Left renal pelvis (tissue), 4 donors: Measurements from ENCODE around the gene ZNF740. TPM values are rescaled to one million over a fixed set of nuclear protein-coding genes. Genes with fewer than 3 reads are reported as not detected.
"Not testable (repeated sequence)": the region's sequence is repeated elsewhere in the genome, so short reads cannot be mapped to it uniquely, and the experiment has no call there.

Experiments
- DNase-seq, 4 donors: peaks; one replicate each; pipeline ENCODE4 v3.0.0-alpha.2; 2013; ENCODE audit warnings: low read depth in 4 of 4, low spot score in 3 of 4
- polyA plus RNA-seq, 4 donors: library from polyadenylated mRNA; unstranded; fragments of 120-200 nt; gene quantifications; one replicate each; pipeline ENCODE4 v1.2.1, GENCODE V29; 2013; ENCODE audit not compliant: insufficient read length in 4 of 4

Gene ZNF740
- polyA plus RNA-seq, 4 donors: 53.2 to 76.4 (median 67.8) TPM

- no peak for DNase-seq
Observed at GRCh38 chr12:53193985-53194716, 13.6 kb downstream of the ZNF740 start.

GRCh38 chr12:53194973-53195372 is 14.5 kb downstream of the ZNF740 start:
- no peak for DNase-seq

GRCh38 chr12:53195516-53196420 is 15.2 kb downstream of the ZNF740 start:
- DNase-seq: no peak

- no peak for DNase-seq
Observed at GRCh38 chr12:53196486-53196885, 16.0 kb downstream of the ZNF740 start.

- DNase-seq: no peak
Observed at GRCh38 chr12:53197011-53197640, 16.6 kb downstream of the ZNF740 start.

GRCh38 chr12:53198486-53199110 is 18.1 kb downstream of the ZNF740 start:
- no peak for DNase-seq

GRCh38 chr12:53199700-53200099 is 19.2 kb downstream of the ZNF740 start:
- DNase-seq: no peak

- DNase-seq: no peak
Observed at GRCh38 chr12:53200107-53200457, 19.6 kb downstream of the ZNF740 start.

GRCh38 chr12:53200458-53201176 is 20.1 kb downstream of the ZNF740 start:
- no peak for DNase-seq

GRCh38 chr12:53201177-53201541 is 20.6 kb downstream of the ZNF740 start:
- DNase-seq: no peak

GRCh38 chr12:53201639-53202038 is 21.1 kb downstream of the ZNF740 start:
- DNase-seq: no peak

- DNase-seq: not testable (repeated sequence)
Observed at GRCh38 chr12:53202316-53202715, 21.8 kb downstream of the ZNF740 start.

- DNase-seq: no peak
Observed at GRCh38 chr12:53204351-53204750, 23.8 kb downstream of the ZNF740 start.

GRCh38 chr12:53205747-53206419 is 25.4 kb downstream of the ZNF740 start:
- DNase-seq: no peak

- DNase-seq: no peak
Observed at GRCh38 chr12:53207042-53207441, 26.5 kb downstream of the ZNF740 start, which contains the start of gene ITGB7. ITGB7 (minus strand) TSS chr12:53207251; CDS start chr12:53200443, 6,808 bp downstream.

- DNase-seq: no peak
Observed at GRCh38 chr12:53208435-53208834, 27.9 kb downstream of the ZNF740 start.

GRCh38 chr12:53208877-53209463 is 28.4 kb downstream of the ZNF740 start:
- DNase-seq: no peak

GRCh38 chr12:53210843-53211242 is 30.3 kb downstream of the ZNF740 start:
- no peak for DNase-seq
